HEK293 (cell line): ENCODE measurements around the gene BPIFB4.

Experiments used
- CTCF ChIA-PET: fragments of 350-600 bp; formaldehyde crosslinking; extraction: SDS; loops from one replicate; lab custom pipeline; 2021; ENCODE audit warnings: antibody characterized with exemption; lab: Yijun Ruan, JAX
- POLR2A ChIA-PET: fragments of 300-600 bp; formaldehyde crosslinking; extraction: SDS; loops from one replicate; lab custom pipeline; 2020; ENCODE audit warnings: antibody characterized with exemption, inconsistent platforms; lab: Yijun Ruan, JAX
- H3K27ac ChIP-seq: fragments of 200-500 bp; sonication (Bioruptor generic); 2 replicates; pipeline ENCODE4 v1.5.1; 2014; ENCODE audit warnings: low read depth, low read length, control low read depth, inconsistent platforms; ENCODE audit errors: extremely low read depth
- H3K36me3 ChIP-seq, 2 experiments: fragments of 200-500 bp in 1 of 2; sonication (Bioruptor generic) in 1 of 2; 1 replicate in 1 of 2; 2 replicates in 1 of 2; pipeline ENCODE4 v1.5.1; 2014 to 2017; ENCODE audit warnings: inconsistent platforms in 2 of 2, low read length in 2 of 2; ENCODE audit not compliant: control insufficient read depth in 2 of 2, insufficient read depth in 1 of 2
- H3K4me1 ChIP-seq: fragments of 200-500 bp; sonication (Bioruptor generic); 2 replicates; pipeline ENCODE4 v1.5.1; 2014; ENCODE audit warnings: mild to moderate bottlenecking, low read length, inconsistent platforms; ENCODE audit not compliant: control insufficient read depth, insufficient read depth
- H3K4me3 ChIP-seq: 2 replicates; pipeline ENCODE4 v1.5.1; 2011; ENCODE audit warnings: low read depth, mild to moderate bottlenecking, control low read depth, low read length, moderate library complexity
- H3K9me3 ChIP-seq: fragments of 200-500 bp; sonication (Bioruptor generic); 2 replicates; pipeline ENCODE4 v1.5.1; 2014; ENCODE audit warnings: low read depth, low read length, inconsistent platforms; ENCODE audit not compliant: control insufficient read depth, insufficient read depth
- BCL11A ChIP-seq: fragments of 450-650 bp; formaldehyde crosslinking; IDR thresholded peaks from 2 replicates; pipeline ENCODE4 v1.5.1; 2016; ENCODE audit warnings: low read depth, missing biosample characterization, missing genetic modification characterization
- BCL11B ChIP-seq: fragments of 450-650 bp; formaldehyde crosslinking; IDR thresholded peaks from 2 replicates; pipeline ENCODE4 v1.5.1; 2016; ENCODE audit warnings: low read depth, missing biosample characterization, missing genetic modification characterization
- KLF16 ChIP-seq: fragments of 450-650 bp; formaldehyde crosslinking; IDR thresholded peaks from 2 replicates; pipeline ENCODE4 v1.5.1; 2017; ENCODE audit warnings: missing biosample characterization, missing genetic modification characterization
- KLF7 ChIP-seq: fragments of 450-650 bp; formaldehyde crosslinking; IDR thresholded peaks from 2 replicates; pipeline ENCODE4 v1.5.1; 2016; ENCODE audit warnings: missing biosample characterization, missing genetic modification characterization, borderline replicate concordance
- RBAK ChIP-seq: fragments of 450-650 bp; formaldehyde crosslinking; IDR thresholded peaks from 2 replicates; pipeline ENCODE4 v1.5.1; 2016; ENCODE audit warnings: missing biosample characterization, missing genetic modification characterization
- REST ChIP-seq: fragments of 450-650 bp; formaldehyde crosslinking; IDR thresholded peaks from 2 replicates; pipeline ENCODE4 v1.5.1; 2016; ENCODE audit warnings: missing biosample characterization, missing genetic modification characterization
- ZBTB10 ChIP-seq: fragments of 450-650 bp; formaldehyde crosslinking; IDR thresholded peaks from 2 replicates; pipeline ENCODE4 v1.5.1; 2016; ENCODE audit warnings: missing biosample characterization, missing genetic modification characterization
- ZBTB11 ChIP-seq: fragments of 450-650 bp; formaldehyde crosslinking; conservative IDR thresholded peaks from 2 replicates; pipeline ENCODE4 v1.5.1; 2016; ENCODE audit warnings: low read depth, missing biosample characterization, missing genetic modification characterization
- ZNF169 ChIP-seq: fragments of 450-650 bp; formaldehyde crosslinking; IDR thresholded peaks from 2 replicates; pipeline ENCODE4 v1.5.1; 2016; ENCODE audit warnings: missing biosample characterization, missing genetic modification characterization
- ZNF221 ChIP-seq: fragments of 450-650 bp; formaldehyde crosslinking; IDR thresholded peaks from 2 replicates; pipeline ENCODE4 v1.5.1; 2017; ENCODE audit warnings: missing biosample characterization, missing genetic modification characterization, borderline replicate concordance
- ZNF223 ChIP-seq: fragments of 450-650 bp; formaldehyde crosslinking; IDR thresholded peaks from 2 replicates; pipeline ENCODE4 v1.5.1; 2016; ENCODE audit warnings: missing biosample characterization, missing genetic modification characterization
- ZNF404 ChIP-seq: fragments of 450-650 bp; formaldehyde crosslinking; IDR thresholded peaks from 2 replicates; pipeline ENCODE4 v1.5.1; 2017; ENCODE audit warnings: missing biosample characterization, missing genetic modification characterization
- ZNF423 ChIP-seq: fragments of 450-650 bp; formaldehyde crosslinking; IDR thresholded peaks from 2 replicates; pipeline ENCODE4 v1.5.1; 2016; ENCODE audit warnings: missing biosample characterization, missing genetic modification characterization
- ZNF449 ChIP-seq: fragments of 450-650 bp; formaldehyde crosslinking; IDR thresholded peaks from 2 replicates; pipeline ENCODE4 v1.5.1; 2017; ENCODE audit warnings: missing biosample characterization, mild to moderate bottlenecking, missing genetic modification characterization, moderate library complexity
- ZNF629 ChIP-seq: fragments of 450-650 bp; formaldehyde crosslinking; IDR thresholded peaks from 2 replicates; pipeline ENCODE4 v1.5.1; 2017; ENCODE audit warnings: missing biosample characterization, missing genetic modification characterization

The BPIFB4 gene

GRCh38 chr20:33091147-33091546 is 11.7 kb downstream of the BPIFB4 start:
- Histone ChIP-seq H3K36me3 (no peaks in the 10 kb centered on the region), H3K27ac (no peak overlapping the region), H3K4me1 (no peaks in the 10 kb centered on the region), H3K9me3 (no peaks in the 10 kb centered on the region), H3K4me3 (no peak overlapping the region)
- ChIA-PET CTCF (interaction anchor here (0.6 to 3.1 kb wide), 3 partner anchors 116 to 302 kb away, joined by 3 to 11 read pairs (median 4); no protein-coding TSS in a partner anchor), POLR2A (no interaction called here)
- TF ChIP-seq BCL11B (tag by site-specific recombination) (no peak), REST (tag by site-specific recombination) (no peak), BCL11A (no peak), ZBTB11 (tag by site-specific recombination) (no peak), ZNF404 (tag by site-specific recombination) (no peak)

- Histone ChIP-seq H3K36me3 (no peaks in the 10 kb centered on the region), H3K27ac (no peak overlapping the region), H3K4me3 (no peak overlapping the region), H3K9me3 (no peaks in the 10 kb centered on the region)
- TF ChIP-seq RBAK (no peak), ZNF221 (no peak), ZNF449 (tag by site-specific recombination) (no peak), KLF16 (no peak), ZNF629 (tag by site-specific recombination) (no peak), ZBTB10 (tag by site-specific recombination) (no peak), ZNF169 (no peak), KLF7 (no peak), ZNF423 (no peak), ZNF223 (no peak)
- TF ChIP-seq, all 188 proteins: peak for 0
- H3K4me1 ChIP-seq: no peaks in the 10 kb centered on the region
- CTCF ChIA-PET: interaction anchor here (1.0 to 3.1 kb wide), 2 partner anchors 15 to 190 kb away, joined by 3 to 11 read pairs; no protein-coding TSS in a partner anchor
- POLR2A ChIA-PET: no interaction called here
Measured at GRCh38 chr20:33091693-33092092, 12.2 kb downstream of the BPIFB4 start.
